CD4-positive, CD25-positive, alpha-beta regulatory T cell (primary cell): ENCODE measurements around the gene DNPH1. TPM values are rescaled to one million over a fixed set of nuclear protein-coding genes. Genes with fewer than 3 reads are reported as not detected.

Source experiments
- ATAC-seq, 2 donors: fragments of 150-1000 bp; cut with Tn5 transposase; one replicate each; pipeline ENCODE4 v1.10.0; 2021; ENCODE audit warnings: low read depth in 2 of 2, moderate number of reproducible peaks in 2 of 2, moderate library complexity in 1 of 2
- DNase-seq, 3 donors: peaks; one replicate each; pipeline versions ENCODE4 v3.0.0 to v3.0.0-alpha.2; 2012 to 2022; ENCODE audit warnings: mixed read lengths in 1 of 3
- H3K27ac ChIP-seq: one replicate; pipeline ENCODE4 v1.7.0; 2013; ENCODE audit warnings: mild to moderate bottlenecking, low read length; ENCODE audit not compliant: insufficient read depth, poor library complexity, severe bottlenecking
- H3K27me3 ChIP-seq: one replicate; pipeline ENCODE4 v1.7.0; 2013; ENCODE audit warnings: low read length; ENCODE audit not compliant: control insufficient read depth, insufficient read depth
- H3K36me3 ChIP-seq: one replicate; pipeline ENCODE4 v1.7.0; 2013; ENCODE audit warnings: mild to moderate bottlenecking, low read length, moderate library complexity; ENCODE audit not compliant: control insufficient read depth, insufficient read depth
- H3K4me1 ChIP-seq: 2 replicates; pipeline ENCODE4 v1.7.0; 2013; ENCODE audit warnings: mild to moderate bottlenecking, low read length; ENCODE audit not compliant: insufficient read depth, control insufficient read depth, poor library complexity, severe bottlenecking
- H3K4me3 ChIP-seq: one replicate; pipeline ENCODE4 v1.7.0; 2013; ENCODE audit warnings: low read depth, mild to moderate bottlenecking, low read length, moderate library complexity
- H3K9me3 ChIP-seq, 2 experiments: 1 replicate in 1 of 2; 2 replicates in 1 of 2; pipeline ENCODE4 v1.7.0; 2013; ENCODE audit warnings: low read length in 2 of 2, mild to moderate bottlenecking in 1 of 2, moderate library complexity in 1 of 2; ENCODE audit not compliant: control insufficient read depth in 2 of 2
- H3K27ac Mint-ChIP-seq, 3 donors: one replicate each; pipeline ENCODE4 v1.8.0; 2020 to 2022; ENCODE audit warnings: mild to moderate bottlenecking in 3 of 3, mixed read lengths in 3 of 3, moderate library complexity in 2 of 3
- H3K27me3 Mint-ChIP-seq: one replicate; pipeline ENCODE4 v1.8.0; 2022; ENCODE audit warnings: mild to moderate bottlenecking, mixed read lengths
- H3K36me3 Mint-ChIP-seq: one replicate; pipeline ENCODE4 v1.8.0; 2020; ENCODE audit warnings: mixed read lengths
- H3K4me1 Mint-ChIP-seq, 4 donors: one replicate each; pipeline ENCODE4 v1.8.0; 2020 to 2022; ENCODE audit warnings: mixed read lengths in 4 of 4, mild to moderate bottlenecking in 1 of 4
- H3K4me3 Mint-ChIP-seq, 4 donors: one replicate each; pipeline ENCODE4 v1.8.0; 2020 to 2022; ENCODE audit warnings: mild to moderate bottlenecking in 4 of 4, mixed read lengths in 4 of 4, moderate library complexity in 3 of 4
- H3K9me3 Mint-ChIP-seq, 7 donors: one replicate each; pipeline ENCODE4 v1.8.0; 2020 to 2022; ENCODE audit warnings: mixed read lengths in 7 of 7, mild to moderate bottlenecking in 3 of 7, moderate library complexity in 2 of 7
- polyA plus RNA-seq, 4 donors: library from polyadenylated mRNA; unstranded; fragments of 300-500 nt; fragmentation: Illumina TruSeq; gene quantifications; one replicate each; pipeline ENCODE4 v1.2.3, GENCODE V29; 2021
- total RNA-seq: library from RNA; stranded (reverse); gene quantifications from one replicate; pipeline ENCODE4 v1.2.3, GENCODE V29; 2022

DNPH1 gene
- total and polyA plus RNA-seq, 5 donors from 2014 or later, result 36.6 to 234 (median 201) TPM

DNA sequence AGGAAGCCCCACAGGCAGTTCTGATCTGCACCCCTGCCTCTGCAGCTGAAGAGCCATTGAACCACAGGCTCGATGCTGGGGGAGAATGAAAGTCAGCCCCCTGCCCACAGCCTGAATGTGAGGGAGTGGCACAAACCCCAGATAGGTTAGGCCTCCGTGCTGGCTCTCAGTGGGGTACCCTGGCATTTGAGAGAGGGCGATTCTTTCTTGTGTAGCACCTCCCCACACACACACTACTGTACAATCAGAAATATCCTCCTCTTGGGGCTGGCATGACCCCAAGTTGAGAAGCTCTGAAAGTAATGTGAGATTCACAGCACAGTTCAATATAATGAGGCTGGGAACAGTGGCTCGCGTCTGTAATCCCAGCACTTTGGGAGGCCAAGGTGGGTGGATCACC is 31.9 kb upstream of the DNPH1 start:
- Histone ChIP-seq H3K4me1 (peaks cover 4% of the 10 kb centered on the region), H3K27me3 (no peaks in the 10 kb centered on the region), H3K36me3 (no peaks in the 10 kb centered on the region), H3K9me3 (no peaks in the 10 kb centered on the region), H3K27ac (no peak overlapping the region), H3K4me3 (no peak overlapping the region)
- Mint-ChIP-seq H3K4me3 (no peak overlapping the region), H3K36me3 (no peaks in the 10 kb centered on the region), H3K27ac (peak overlapping the region in 1 of 3 donors; percentile 11), H3K4me1 (peaks cover 0 to 10% (median under 1%) of the 10 kb centered on the region in 4 donors), H3K9me3 (no peaks in the 10 kb centered on the region), H3K27me3 (no peaks in the 10 kb centered on the region)
- DNase-seq (no peak), ATAC-seq (no peak)

DNA sequence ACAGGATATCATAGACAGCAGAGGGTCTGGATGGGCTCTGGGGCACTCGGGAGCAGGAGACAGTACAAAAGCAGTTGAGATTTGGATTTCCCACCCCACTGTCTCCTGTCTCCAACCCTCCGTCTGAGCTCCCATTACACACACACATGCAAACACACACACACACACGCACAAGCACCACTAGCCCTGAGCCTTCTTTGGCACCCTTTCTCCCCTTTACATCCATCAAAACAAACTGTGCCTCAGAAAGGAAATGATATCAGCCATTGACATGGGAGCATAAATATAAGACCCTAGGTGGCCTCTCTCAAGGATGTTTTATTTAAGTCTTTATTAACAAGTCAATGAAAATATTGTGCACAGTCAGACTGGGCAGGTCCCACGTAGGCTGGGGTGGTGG is 31.5 kb upstream of the DNPH1 start:
- H3K4me3 ChIP-seq, result no peak overlapping the region
- Mint-ChIP-seq H3K27ac (peak overlapping the region in 1 of 3 donors; percentile 48), H3K36me3 (no peaks in the 10 kb centered on the region), H3K4me1 (peaks cover 0 to 10% (median under 1%) of the 10 kb centered on the region in 4 donors), H3K4me3 (no peak overlapping the region), H3K27me3 (no peaks in the 10 kb centered on the region), H3K9me3 (no peaks in the 10 kb centered on the region)
- H3K36me3 ChIP-seq, result no peaks in the 10 kb centered on the region
- DNase-seq (no peak), ATAC-seq (no peak)
- no peak overlapping the region for H3K27ac ChIP-seq
- no peaks in the 10 kb centered on the region for H3K9me3 ChIP-seq
- peaks cover 4% of the 10 kb centered on the region for H3K4me1 ChIP-seq
- no peaks in the 10 kb centered on the region for H3K27me3 ChIP-seq

DNA sequence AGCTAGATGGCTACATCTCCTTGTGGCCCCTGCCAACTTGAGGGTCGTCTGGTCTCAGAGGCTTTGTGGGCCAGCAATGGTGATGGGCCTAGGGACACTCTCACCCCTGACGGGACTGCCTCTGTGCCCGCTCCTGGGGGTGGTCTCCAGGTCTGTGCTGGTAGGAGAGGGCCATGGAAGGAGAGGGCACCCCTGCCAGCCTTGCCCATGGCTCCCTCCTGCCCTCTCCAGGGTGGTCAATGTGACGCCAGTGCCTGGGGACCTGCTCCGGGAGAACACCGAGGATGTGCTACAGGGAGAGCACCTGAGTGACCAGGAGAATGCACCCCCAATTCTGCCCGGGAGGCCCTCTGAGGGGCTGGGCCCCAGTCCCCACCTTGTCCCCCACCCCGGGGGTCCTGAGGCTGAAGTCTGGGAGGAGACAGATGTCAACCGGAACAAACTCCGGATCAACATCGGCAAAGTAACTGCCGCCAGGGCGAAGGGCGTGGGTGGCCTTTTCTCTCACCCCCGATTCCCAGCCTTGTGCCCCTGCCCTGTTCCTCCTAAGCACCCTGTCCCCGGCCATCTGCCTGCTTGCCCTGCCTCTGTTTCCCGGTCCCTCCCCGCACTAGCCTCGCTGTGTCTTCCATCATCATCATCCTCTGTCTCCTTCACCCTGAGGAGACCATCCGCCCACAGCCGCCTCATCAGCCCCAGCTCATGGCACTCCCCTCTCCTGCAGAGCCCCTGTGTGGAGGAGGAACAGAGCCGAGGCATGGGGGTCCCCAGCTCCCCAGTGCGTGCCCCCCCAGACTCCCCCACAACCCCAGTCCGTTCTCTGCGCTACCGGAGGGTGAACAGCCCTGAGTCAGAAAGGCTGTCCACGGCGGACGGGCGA is 29.8 kb upstream of the DNPH1 start:
- ATAC-seq, result no peak
- Mint-ChIP-seq H3K4me1 (peaks cover 0 to 12% (median under 1%) of the 10 kb centered on the region in 4 donors), H3K9me3 (no peaks in the 10 kb centered on the region), H3K4me3 (no peak overlapping the region), H3K36me3 (no peaks in the 10 kb centered on the region), H3K27ac (no peak overlapping the region), H3K27me3 (no peaks in the 10 kb centered on the region)
- Histone ChIP-seq H3K36me3 (no peaks in the 10 kb centered on the region), H3K27ac (no peak overlapping the region), H3K9me3 (no peaks in the 10 kb centered on the region), H3K4me3 (no peak overlapping the region), H3K27me3 (no peaks in the 10 kb centered on the region), H3K4me1 (peaks cover 4% of the 10 kb centered on the region)
- no peak for DNase-seq

- H3K4me1 Mint-ChIP-seq, result peaks cover 0 to 7% (median under 1%) of the 10 kb centered on the region in 4 donors
- Histone ChIP-seq H3K36me3 (no peaks in the 10 kb centered on the region), H3K4me1 (no peaks in the 10 kb centered on the region), H3K27me3 (no peaks in the 10 kb centered on the region), H3K9me3 (no peaks in the 10 kb centered on the region), H3K27ac (no peak overlapping the region), H3K4me3 (no peak overlapping the region)
- no peaks in the 10 kb centered on the region for H3K36me3 Mint-ChIP-seq
- H3K27me3 Mint-ChIP-seq, result no peaks in the 10 kb centered on the region
- DNase-seq, result no peak
- no peak for ATAC-seq
- H3K9me3 Mint-ChIP-seq, result no peaks in the 10 kb centered on the region
- H3K27ac Mint-ChIP-seq, result peak overlapping the region in 1 of 3 donors; percentile 52
- no peak overlapping the region for H3K4me3 Mint-ChIP-seq
Observed at GRCh38 chr6:43258180-43258579, 28.9 kb upstream of the DNPH1 start.

DNA sequence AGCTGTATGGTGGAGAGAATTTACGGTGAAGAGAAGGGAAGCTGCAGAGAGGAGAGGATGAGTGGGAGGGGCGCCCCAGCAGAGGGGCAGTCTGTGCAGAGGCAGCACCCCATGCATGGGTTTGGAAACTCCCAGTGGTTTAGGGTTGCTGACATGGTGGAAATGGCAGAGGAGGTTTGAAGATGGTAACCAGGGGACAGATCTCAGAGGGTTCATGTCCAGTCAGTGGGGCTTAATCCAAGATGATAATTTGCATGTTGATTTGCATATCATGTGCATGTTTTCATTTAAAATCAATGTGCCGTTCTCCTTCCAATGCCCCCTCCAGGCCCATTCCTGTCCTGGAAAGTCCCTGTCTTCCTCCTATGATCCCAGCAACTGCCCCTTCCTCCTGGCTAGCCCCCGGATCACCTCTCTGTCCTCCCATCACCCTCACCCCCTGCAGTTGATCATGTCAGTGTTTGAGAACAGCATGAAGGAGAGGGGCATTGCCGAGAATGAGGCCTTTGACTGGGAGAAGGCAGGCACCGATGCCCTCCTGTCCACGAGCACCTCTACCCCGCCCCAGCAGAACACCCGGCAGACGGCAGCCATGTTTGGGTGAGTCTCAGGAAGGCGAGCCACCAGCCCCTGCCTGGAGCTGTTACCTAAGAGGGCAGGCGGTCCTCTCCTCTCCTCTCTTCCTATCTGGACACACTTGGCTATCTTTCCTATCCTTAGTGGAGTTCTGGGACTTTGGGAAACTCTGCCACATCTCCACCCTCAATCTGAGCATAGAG is 28.3 kb upstream of the DNPH1 start:
- Histone ChIP-seq H3K36me3 (no peaks in the 10 kb centered on the region), H3K27ac (no peak overlapping the region), H3K4me3 (no peak overlapping the region), H3K4me1 (no peaks in the 10 kb centered on the region), H3K9me3 (no peaks in the 10 kb centered on the region), H3K27me3 (no peaks in the 10 kb centered on the region)
- no peaks in the 10 kb centered on the region for H3K36me3 Mint-ChIP-seq
- H3K4me1 Mint-ChIP-seq, result peaks cover 0 to 7% (median under 1%) of the 10 kb centered on the region in 4 donors
- DNase-seq (no peak), ATAC-seq (no peak)
- H3K27me3 Mint-ChIP-seq, result no peaks in the 10 kb centered on the region
- H3K27ac Mint-ChIP-seq, result peak overlapping the region in 2 of 3 donors; percentile 39 to 52
- H3K9me3 Mint-ChIP-seq, result no peaks in the 10 kb centered on the region
- H3K4me3 Mint-ChIP-seq, result no peak overlapping the region

DNA sequence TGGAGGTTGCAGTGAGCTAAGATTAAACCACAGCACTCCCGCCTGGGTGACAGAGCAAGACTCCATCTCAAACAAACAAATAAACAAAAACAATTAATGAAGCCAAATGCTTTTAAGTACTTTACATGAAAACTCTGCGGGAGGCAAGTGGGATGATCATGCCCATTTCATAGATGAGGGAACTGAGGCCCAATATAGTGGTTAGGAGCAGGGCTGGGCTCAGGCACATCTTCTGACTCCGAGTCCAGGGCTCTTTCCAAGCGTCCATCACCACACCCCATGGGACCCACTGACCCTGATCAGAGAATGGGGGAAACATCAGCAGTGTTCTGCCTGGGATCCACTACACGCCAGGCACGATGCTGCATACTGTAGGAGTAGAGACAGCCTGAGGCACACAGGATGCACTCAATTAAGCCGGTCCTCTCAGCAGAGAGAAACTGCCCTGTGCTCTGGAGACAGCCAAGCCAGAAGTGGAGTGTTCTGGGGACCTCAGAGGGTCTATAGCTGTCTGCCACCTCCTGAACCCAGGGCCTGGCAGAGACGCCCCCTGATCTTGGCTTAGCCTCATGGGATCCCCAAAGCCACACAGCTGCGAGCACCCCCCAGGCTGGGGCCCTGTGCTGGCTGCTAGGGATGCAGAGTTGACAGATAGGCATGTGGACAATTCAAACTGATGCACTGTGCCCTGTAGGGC is 27.5 kb upstream of the DNPH1 start:
- ATAC-seq, result no peak
- Mint-ChIP-seq H3K4me3 (no peak overlapping the region), H3K9me3 (no peaks in the 10 kb centered on the region), H3K36me3 (no peaks in the 10 kb centered on the region), H3K4me1 (peaks cover 0 to 8% (median under 1%) of the 10 kb centered on the region in 4 donors), H3K27me3 (no peaks in the 10 kb centered on the region), H3K27ac (no peak overlapping the region)
- Histone ChIP-seq H3K4me3 (no peak overlapping the region), H3K9me3 (no peaks in the 10 kb centered on the region), H3K36me3 (no peaks in the 10 kb centered on the region), H3K4me1 (no peaks in the 10 kb centered on the region), H3K27me3 (no peaks in the 10 kb centered on the region), H3K27ac (no peak overlapping the region)
- DNase-seq, result no peak

DNA sequence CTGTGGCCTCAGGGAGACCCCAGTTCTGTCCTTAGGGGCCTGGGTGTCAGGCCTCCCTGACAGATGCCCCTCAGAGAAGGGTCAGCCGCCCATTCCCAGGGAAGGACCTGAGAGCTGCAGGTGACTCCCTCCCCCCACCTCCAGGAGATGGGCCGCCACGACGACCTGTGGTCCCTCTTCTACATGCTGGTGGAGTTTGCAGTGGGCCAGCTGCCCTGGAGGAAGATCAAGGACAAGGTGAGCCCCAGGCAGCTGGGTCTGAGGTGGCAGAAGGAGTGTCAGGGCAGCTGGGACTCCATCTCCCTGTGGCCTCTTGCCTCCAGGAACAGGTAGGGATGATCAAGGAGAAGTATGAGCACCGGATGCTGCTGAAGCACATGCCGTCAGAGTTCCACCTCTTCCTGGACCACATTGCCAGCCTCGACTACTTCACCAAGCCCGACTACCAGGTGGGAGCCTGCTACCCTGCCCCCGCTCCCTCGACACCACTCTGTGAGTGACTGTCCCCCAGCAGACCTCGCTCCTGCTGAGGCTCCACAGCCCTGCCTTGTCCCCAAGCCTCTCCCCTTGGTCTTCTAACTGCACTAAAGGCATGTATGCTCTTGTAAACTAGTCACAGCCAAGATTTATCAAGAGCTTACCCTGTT is 26.2 kb upstream of the DNPH1 start:
- DNase-seq, result no peak
- Histone ChIP-seq H3K9me3 (no peaks in the 10 kb centered on the region), H3K4me3 (no peak overlapping the region), H3K27ac (no peak overlapping the region), H3K27me3 (no peaks in the 10 kb centered on the region), H3K36me3 (no peaks in the 10 kb centered on the region), H3K4me1 (no peaks in the 10 kb centered on the region)
- no peaks in the 10 kb centered on the region for H3K36me3 Mint-ChIP-seq
- H3K27ac Mint-ChIP-seq, result peak overlapping the region in 1 of 3 donors; percentile 68
- H3K9me3 Mint-ChIP-seq, result no peaks in the 10 kb centered on the region
- H3K4me3 Mint-ChIP-seq, result no peak overlapping the region
- no peaks in the 10 kb centered on the region for H3K27me3 Mint-ChIP-seq
- peaks cover 2 to 19% (median 6%) of the 10 kb centered on the region in 4 donors for H3K4me1 Mint-ChIP-seq
- no peak for ATAC-seq
